Colonic mucosa (tissue), 4 donors: Measurements from ENCODE around the gene TLE4. TPM values are rescaled to one million over a fixed set of nuclear protein-coding genes. Genes with fewer than 3 reads are reported as not detected.
"Not testable (repeated sequence)": the region's sequence is repeated elsewhere in the genome, so short reads cannot be mapped to it uniquely, and the experiment has no call there.

Experiments used
- DNase-seq: peaks from one replicate; pipeline ENCODE4 v3.0.0-alpha.2; 2020
- H3K27ac ChIP-seq: fragments of 200-600 bp; one replicate; pipeline ENCODE4 v1.8.0; 2021
- H3K27me3 ChIP-seq: fragments of 200-600 bp; one replicate; pipeline ENCODE4 v1.8.0; 2021
- H3K36me3 ChIP-seq: fragments of 200-600 bp; one replicate; pipeline ENCODE4 v1.8.0; 2021
- H3K4me1 ChIP-seq: fragments of 200-600 bp; one replicate; pipeline ENCODE4 v1.8.0; 2021; ENCODE audit warnings: mild to moderate bottlenecking
- H3K4me3 ChIP-seq: fragments of 200-600 bp; one replicate; pipeline ENCODE4 v1.8.0; 2021
- H3K9ac ChIP-seq, 2 donors: one replicate each; pipeline ENCODE4 v1.7.0; 2013; ENCODE audit warnings: control low read depth in 2 of 2, low read depth in 2 of 2, low read length in 2 of 2
- H3K9me3 ChIP-seq: fragments of 200-600 bp; one replicate; pipeline ENCODE4 v1.8.0; 2021
- intact Hi-C: fragments of 100-400 bp; cut with DNase I; formaldehyde crosslinking; loops from one replicate; pipeline ENCODE4 v1.14.1; 2022
- total RNA-seq, 2 donors: library from RNA; stranded (reverse); fragmentation: NEBNext Ultra II Directional in 1 of 2; extraction: Animal tissue kit (Norgen Biotek cat#: 25700) in 1 of 2; gene quantifications; one replicate each; pipeline ENCODE4 v1.2.1, GENCODE V29; 2021
- TF ChIP-seq, protein P1 (sequence below): fragments of 200-600 bp; IDR thresholded peaks from one replicate; pipeline ENCODE4 v1.8.0; 2022; ENCODE audit warnings: antibody characterized with exemption, mild to moderate bottlenecking
- donor health status: healthy.
- donor health status: DM: no; HTN: no; CAD: no.
- donor health status: DM: no; HTN: no; CAD: no.

TLE4 gene
- total RNA-seq, 2 donors from 2014 or later = 8.0 to 17.6 TPM

- H3K27me3 ChIP-seq = no peaks in the 10 kb centered on the region
- H3K9me3 ChIP-seq = no peaks in the 10 kb centered on the region
- no peak for DNase-seq
- H3K9ac ChIP-seq = no peak overlapping the region
- no peak overlapping the region for H3K27ac ChIP-seq
- H3K4me1 ChIP-seq = no peaks in the 10 kb centered on the region
- TF ChIP-seq, protein P1, sequence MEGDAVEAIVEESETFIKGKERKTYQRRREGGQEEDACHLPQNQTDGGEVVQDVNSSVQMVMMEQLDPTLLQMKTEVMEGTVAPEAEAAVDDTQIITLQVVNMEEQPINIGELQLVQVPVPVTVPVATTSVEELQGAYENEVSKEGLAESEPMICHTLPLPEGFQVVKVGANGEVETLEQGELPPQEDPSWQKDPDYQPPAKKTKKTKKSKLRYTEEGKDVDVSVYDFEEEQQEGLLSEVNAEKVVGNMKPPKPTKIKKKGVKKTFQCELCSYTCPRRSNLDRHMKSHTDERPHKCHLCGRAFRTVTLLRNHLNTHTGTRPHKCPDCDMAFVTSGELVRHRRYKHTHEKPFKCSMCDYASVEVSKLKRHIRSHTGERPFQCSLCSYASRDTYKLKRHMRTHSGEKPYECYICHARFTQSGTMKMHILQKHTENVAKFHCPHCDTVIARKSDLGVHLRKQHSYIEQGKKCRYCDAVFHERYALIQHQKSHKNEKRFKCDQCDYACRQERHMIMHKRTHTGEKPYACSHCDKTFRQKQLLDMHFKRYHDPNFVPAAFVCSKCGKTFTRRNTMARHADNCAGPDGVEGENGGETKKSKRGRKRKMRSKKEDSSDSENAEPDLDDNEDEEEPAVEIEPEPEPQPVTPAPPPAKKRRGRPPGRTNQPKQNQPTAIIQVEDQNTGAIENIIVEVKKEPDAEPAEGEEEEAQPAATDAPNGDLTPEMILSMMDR = no peak
- intact Hi-C loops = no loop called here
- H3K36me3 ChIP-seq = no peaks in the 10 kb centered on the region
- H3K4me3 ChIP-seq = no peak overlapping the region
Observed at GRCh38 chr9:79537838-79538237, 33.9 kb upstream of the TLE4 start.

DNA sequence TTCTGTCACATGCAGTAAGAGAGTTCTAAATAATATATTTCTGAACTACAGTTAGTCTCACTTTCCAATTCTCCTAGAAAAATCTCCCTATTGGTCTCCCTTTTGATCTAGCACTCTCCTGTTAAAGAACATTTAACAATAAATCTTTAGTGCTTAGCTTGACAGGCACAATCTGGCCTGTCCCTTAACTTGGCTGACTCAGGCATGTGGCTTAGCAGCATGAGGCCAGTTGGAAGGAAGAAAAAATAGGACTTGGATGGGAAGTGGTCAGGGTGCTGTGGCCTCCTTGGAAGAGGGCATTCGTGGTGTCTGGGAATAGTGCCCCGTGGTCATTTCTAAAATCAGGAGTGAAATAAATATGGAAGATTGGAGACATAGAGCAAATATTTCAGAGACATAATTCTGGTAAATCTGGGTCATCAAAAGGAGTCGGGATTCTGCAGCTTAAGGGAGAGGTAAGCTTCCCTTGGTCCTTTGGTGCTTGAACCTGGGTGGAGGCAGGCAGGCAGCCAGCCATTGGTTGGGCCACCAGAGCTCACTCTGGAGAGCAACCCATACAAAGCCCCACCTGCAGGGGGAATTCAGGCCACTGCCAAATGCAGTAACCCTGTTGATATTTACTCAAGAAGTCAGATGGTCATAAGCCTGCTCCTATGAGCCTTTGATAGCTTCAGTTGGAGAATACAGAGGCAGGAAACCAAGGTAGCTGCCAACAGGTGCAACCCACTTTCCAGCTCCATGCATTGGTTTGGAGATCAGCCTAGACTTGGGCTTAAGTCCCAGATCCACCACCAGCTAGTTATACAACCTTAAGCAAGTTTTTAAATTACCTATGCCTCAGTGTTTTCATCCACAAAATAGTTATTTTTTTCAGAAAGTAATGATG, 28.8 kb upstream of the TLE4 start:
- TF ChIP-seq, protein P1 = no peak

DNA sequence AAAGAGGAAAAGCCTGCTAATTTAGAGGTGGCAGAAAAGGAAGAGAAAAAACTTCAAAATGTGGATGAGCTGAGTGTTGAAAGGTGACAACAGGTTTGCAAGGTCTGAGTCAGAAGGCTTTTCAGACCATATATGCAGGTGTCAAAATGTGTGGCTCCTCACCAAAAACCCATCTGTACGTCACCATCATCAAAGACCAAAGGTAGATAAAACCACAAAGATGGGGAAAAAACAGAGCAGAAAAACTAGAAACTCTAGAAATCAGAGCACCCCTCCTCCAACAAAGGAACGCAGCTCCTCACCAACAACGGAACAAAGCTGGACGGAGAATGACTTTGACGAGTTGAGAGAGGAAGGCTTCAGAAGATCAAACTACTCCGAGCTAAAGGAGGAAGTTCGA, 27.4 kb upstream of the TLE4 start:
- intact Hi-C loops, H3K36me3 ChIP-seq, DNase-seq: not testable (repeated sequence)

More for the DNA sequence above, 28.8 kb upstream of the TLE4 start:
- intact Hi-C loops = no loop called here
- no peaks in the 10 kb centered on the region for H3K36me3 ChIP-seq
- no peaks in the 10 kb centered on the region for H3K4me1 ChIP-seq
- H3K27me3 ChIP-seq = no peaks in the 10 kb centered on the region
- no peak for DNase-seq
- no peak overlapping the region for H3K27ac ChIP-seq
- H3K9ac ChIP-seq = no peak overlapping the region
- H3K4me3 ChIP-seq = no peak overlapping the region
- H3K9me3 ChIP-seq = no peaks in the 10 kb centered on the region

GRCh38 chr9:79551586-79551985, 20.2 kb upstream of the TLE4 start:
- intact Hi-C loops = no loop called here
- no peaks in the 10 kb centered on the region for H3K4me1 ChIP-seq

More for the DNA sequence above, 27.4 kb upstream of the TLE4 start:
- not testable (repeated sequence) for H3K4me1 ChIP-seq, H3K27ac ChIP-seq, H3K9me3 ChIP-seq, H3K9ac ChIP-seq, H3K27me3 ChIP-seq, H3K4me3 ChIP-seq

GRCh38 chr9:79551994-79552393, 19.8 kb upstream of the TLE4 start:
- no peaks in the 10 kb centered on the region for H3K4me1 ChIP-seq
- no peak for DNase-seq
- H3K36me3 ChIP-seq = no peaks in the 10 kb centered on the region
- TF ChIP-seq, protein P1 = no peak
- no peak overlapping the region for H3K27ac ChIP-seq
- no peaks in the 10 kb centered on the region for H3K27me3 ChIP-seq
- H3K4me3 ChIP-seq = no peak overlapping the region
- no peak overlapping the region for H3K9ac ChIP-seq
- no peaks in the 10 kb centered on the region for H3K9me3 ChIP-seq
- intact Hi-C loops = no loop called here

More at GRCh38 chr9:79551586-79551985, 20.2 kb upstream of the TLE4 start:
- Histone ChIP-seq H3K9me3 (no peaks in the 10 kb centered on the region), H3K27me3 (no peaks in the 10 kb centered on the region), H3K27ac (no peak overlapping the region), H3K4me3 (no peak overlapping the region), H3K36me3 (no peaks in the 10 kb centered on the region), H3K9ac (no peak overlapping the region)
- no peak for DNase-seq
- TF ChIP-seq, protein P1 = no peak

- Histone ChIP-seq H3K27ac (no peak overlapping the region), H3K9me3 (no peaks in the 10 kb centered on the region), H3K4me3 (no peak overlapping the region), H3K36me3 (no peaks in the 10 kb centered on the region), H3K27me3 (no peaks in the 10 kb centered on the region), H3K9ac (no peak overlapping the region), H3K4me1 (no peaks in the 10 kb centered on the region)
- DNase-seq = peak; percentile 27
- intact Hi-C loops = no loop called here
- TF ChIP-seq, protein P1 = no peak
Observed at GRCh38 chr9:79555474-79556089, 16.2 kb upstream of the TLE4 start.
